ENCODE data around the gene ZDHHC23. TPM values are rescaled to one million over a fixed set of nuclear protein-coding genes. Genes with fewer than 3 reads are reported as not detected.
A peak's percentile ranks its signal among the peaks of the same experiment; 100 is the strongest.

ZDHHC23 gene
- total RNA-seq, 2 donors from 2014 or later, result 14.6 to 15.9 TPM

- peaks cover 2% of the 10 kb centered on the region for H3K36me3 Mint-ChIP-seq (ENCODE audit: low read depth)
- H3K27ac ChIP-seq (ENCODE audit: low read depth, low read length), result no peak overlapping the region
Measured at GRCh38 chr3:113981803-113982202, 34.0 kb downstream of the ZDHHC23 start.

DNA sequence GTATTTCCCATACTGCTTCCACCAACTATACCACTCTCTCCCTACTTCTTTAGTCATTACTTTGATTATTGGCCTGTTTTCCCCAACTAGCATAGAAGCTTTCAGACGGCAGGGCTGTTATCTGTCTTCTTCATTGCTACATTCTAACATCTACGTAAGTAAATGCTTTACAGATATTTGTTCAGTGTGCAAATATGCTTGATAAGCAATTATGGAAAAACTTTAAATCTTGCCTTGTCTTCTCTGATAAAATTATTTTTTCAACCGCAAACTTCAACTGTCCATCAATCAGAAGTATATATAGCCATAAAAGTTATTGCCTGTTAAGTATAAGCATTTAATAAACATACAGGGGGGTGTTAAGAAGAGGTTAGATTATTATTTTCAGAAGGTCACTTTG is 35.7 kb downstream of the ZDHHC23 start:
- DNase-seq, result no peak

More at GRCh38 chr3:113981803-113982202, 34.0 kb downstream of the ZDHHC23 start:
- H3K36me3 ChIP-seq (ENCODE audit: control insufficient read depth, insufficient read depth, low read length), result no peaks in the 10 kb centered on the region
- no peaks in the 10 kb centered on the region for H3K27me3 ChIP-seq (ENCODE audit: control insufficient read depth, insufficient read depth, low read length, poor library complexity, severe bottlenecking)
- no peaks in the 10 kb centered on the region for H3K9me3 Mint-ChIP-seq
- H3K4me3 ChIP-seq (ENCODE audit: low read length), result no peak overlapping the region
- no peak overlapping the region for H3K4me3 Mint-ChIP-seq
- no peak overlapping the region for H3K9ac ChIP-seq (ENCODE audit: extremely low read depth, low read length, poor library complexity, severe bottlenecking)
- no peaks in the 10 kb centered on the region for H3K27me3 Mint-ChIP-seq (ENCODE audit: insufficient read depth)
- no peak for DNase-seq
- peaks cover 5% of the 10 kb centered on the region for H3K4me1 Mint-ChIP-seq
- TF ChIP-seq, protein P1, sequence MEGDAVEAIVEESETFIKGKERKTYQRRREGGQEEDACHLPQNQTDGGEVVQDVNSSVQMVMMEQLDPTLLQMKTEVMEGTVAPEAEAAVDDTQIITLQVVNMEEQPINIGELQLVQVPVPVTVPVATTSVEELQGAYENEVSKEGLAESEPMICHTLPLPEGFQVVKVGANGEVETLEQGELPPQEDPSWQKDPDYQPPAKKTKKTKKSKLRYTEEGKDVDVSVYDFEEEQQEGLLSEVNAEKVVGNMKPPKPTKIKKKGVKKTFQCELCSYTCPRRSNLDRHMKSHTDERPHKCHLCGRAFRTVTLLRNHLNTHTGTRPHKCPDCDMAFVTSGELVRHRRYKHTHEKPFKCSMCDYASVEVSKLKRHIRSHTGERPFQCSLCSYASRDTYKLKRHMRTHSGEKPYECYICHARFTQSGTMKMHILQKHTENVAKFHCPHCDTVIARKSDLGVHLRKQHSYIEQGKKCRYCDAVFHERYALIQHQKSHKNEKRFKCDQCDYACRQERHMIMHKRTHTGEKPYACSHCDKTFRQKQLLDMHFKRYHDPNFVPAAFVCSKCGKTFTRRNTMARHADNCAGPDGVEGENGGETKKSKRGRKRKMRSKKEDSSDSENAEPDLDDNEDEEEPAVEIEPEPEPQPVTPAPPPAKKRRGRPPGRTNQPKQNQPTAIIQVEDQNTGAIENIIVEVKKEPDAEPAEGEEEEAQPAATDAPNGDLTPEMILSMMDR (conservative IDR thresholded peaks at IDR 0.05), result no peak
- H3K27ac Mint-ChIP-seq, result no peak overlapping the region
- peaks cover 4% of the 10 kb centered on the region for H3K4me1 ChIP-seq (ENCODE audit: control insufficient read depth, insufficient read depth, low read length)
- peaks cover 5% of the 10 kb centered on the region for H3K9me3 ChIP-seq (ENCODE audit: control insufficient read depth, low read length)

GRCh38 chr3:113985541-113985940 is 37.7 kb downstream of the ZDHHC23 start:
- H3K27me3 Mint-ChIP-seq (ENCODE audit: insufficient read depth), result no peaks in the 10 kb centered on the region
- Histone ChIP-seq H3K36me3 (ENCODE audit: control insufficient read depth, insufficient read depth, low read length) (no peaks in the 10 kb centered on the region), H3K27me3 (ENCODE audit: control insufficient read depth, insufficient read depth, low read length, poor library complexity, severe bottlenecking) (no peaks in the 10 kb centered on the region), H3K4me3 (ENCODE audit: low read length) (no peak overlapping the region), H3K9ac (ENCODE audit: extremely low read depth, low read length, poor library complexity, severe bottlenecking) (no peak overlapping the region), H3K9me3 (ENCODE audit: control insufficient read depth, low read length) (peaks cover 5% of the 10 kb centered on the region), H3K4me1 (ENCODE audit: control insufficient read depth, insufficient read depth, low read length) (peaks cover 4% of the 10 kb centered on the region), H3K27ac (ENCODE audit: low read depth, low read length) (peak overlapping the region; percentile 40)
- H3K4me1 Mint-ChIP-seq, result peaks cover 5% of the 10 kb centered on the region
- TF ChIP-seq, protein P1 (conservative IDR thresholded peaks at IDR 0.05), result no peak
- no peak overlapping the region for H3K27ac Mint-ChIP-seq
- 89% methylated on average over 4 of the region's 4 CpGs; no CpG with 5 or more reads in 1 of the 2 experiments for WGBS, 2 experiments (ENCODE audit: insufficient coverage in 1 of 2, insufficient read length in 1 of 2)
- no peak overlapping the region for H3K4me3 Mint-ChIP-seq
- DNase-seq, result no peak
- H3K9me3 Mint-ChIP-seq, result no peaks in the 10 kb centered on the region
- peaks cover 5% of the 10 kb centered on the region for H3K36me3 Mint-ChIP-seq (ENCODE audit: low read depth)

More for the DNA sequence above, 35.7 kb downstream of the ZDHHC23 start:
- TF ChIP-seq, protein P1 (conservative IDR thresholded peaks at IDR 0.05), result no peak
- Histone ChIP-seq H3K4me3 (ENCODE audit: low read length) (no peak overlapping the region), H3K27ac (ENCODE audit: low read depth, low read length) (no peak overlapping the region), H3K4me1 (ENCODE audit: control insufficient read depth, insufficient read depth, low read length) (peaks cover 4% of the 10 kb centered on the region), H3K27me3 (ENCODE audit: control insufficient read depth, insufficient read depth, low read length, poor library complexity, severe bottlenecking) (no peaks in the 10 kb centered on the region), H3K9ac (ENCODE audit: extremely low read depth, low read length, poor library complexity, severe bottlenecking) (no peak overlapping the region), H3K9me3 (ENCODE audit: control insufficient read depth, low read length) (peaks cover 5% of the 10 kb centered on the region), H3K36me3 (ENCODE audit: control insufficient read depth, insufficient read depth, low read length) (no peaks in the 10 kb centered on the region)
- no peak overlapping the region for H3K4me3 Mint-ChIP-seq
- no peaks in the 10 kb centered on the region for H3K9me3 Mint-ChIP-seq
- no peaks in the 10 kb centered on the region for H3K27me3 Mint-ChIP-seq (ENCODE audit: insufficient read depth)
- WGBS, 2 experiments (ENCODE audit: insufficient coverage in 1 of 2, insufficient read length in 1 of 2), result 90 to 100% methylated on average over 1 to 3 of the region's 3 CpGs
- H3K4me1 Mint-ChIP-seq, result peaks cover 5% of the 10 kb centered on the region
- peaks cover 2% of the 10 kb centered on the region for H3K36me3 Mint-ChIP-seq (ENCODE audit: low read depth)
- H3K27ac Mint-ChIP-seq, result no peak overlapping the region

All from endodermal cell (in vitro differentiated cells).